ENCODE measurements around the gene SFXN1. TPM values are rescaled to one million over a fixed set of nuclear protein-coding genes. Genes with fewer than 3 reads are reported as not detected.

Gene SFXN1
- total and polyA plus RNA-seq, 8 donors, result 29.2 to 47.2 (median 38.9) TPM

DNA sequence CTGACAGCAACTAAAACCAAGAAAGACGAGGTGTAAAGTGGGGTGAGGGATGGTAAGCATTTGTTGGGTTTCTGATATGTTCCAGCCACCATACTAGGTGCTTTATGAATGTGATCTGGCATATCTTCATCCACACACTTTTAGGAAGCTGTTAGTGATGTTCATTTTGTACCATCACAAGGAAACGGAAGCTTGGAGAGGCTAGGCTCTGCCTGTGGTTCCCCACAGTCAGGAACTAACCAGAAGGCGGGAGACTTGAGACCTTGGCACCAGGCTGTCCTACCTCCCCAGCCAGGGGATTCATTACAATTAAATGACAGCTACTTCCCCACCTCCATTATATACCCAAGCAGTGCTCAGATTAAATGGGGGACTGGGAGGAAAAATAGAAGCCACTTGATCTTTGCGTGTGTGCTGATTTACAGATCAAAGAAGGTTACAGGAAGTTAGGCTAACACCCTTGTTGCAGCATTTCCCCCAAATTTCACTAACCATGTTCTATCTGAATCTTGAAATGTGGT, 43.0 kb downstream of the SFXN1 start:
- intact Hi-C loops (cut with DNase I), result no loop called here
- H3K27me3 ChIP-seq, result no peaks in the 10 kb centered on the region
- H3K4me3 ChIP-seq, result no peak overlapping the region
- TF ChIP-seq, protein P1, sequence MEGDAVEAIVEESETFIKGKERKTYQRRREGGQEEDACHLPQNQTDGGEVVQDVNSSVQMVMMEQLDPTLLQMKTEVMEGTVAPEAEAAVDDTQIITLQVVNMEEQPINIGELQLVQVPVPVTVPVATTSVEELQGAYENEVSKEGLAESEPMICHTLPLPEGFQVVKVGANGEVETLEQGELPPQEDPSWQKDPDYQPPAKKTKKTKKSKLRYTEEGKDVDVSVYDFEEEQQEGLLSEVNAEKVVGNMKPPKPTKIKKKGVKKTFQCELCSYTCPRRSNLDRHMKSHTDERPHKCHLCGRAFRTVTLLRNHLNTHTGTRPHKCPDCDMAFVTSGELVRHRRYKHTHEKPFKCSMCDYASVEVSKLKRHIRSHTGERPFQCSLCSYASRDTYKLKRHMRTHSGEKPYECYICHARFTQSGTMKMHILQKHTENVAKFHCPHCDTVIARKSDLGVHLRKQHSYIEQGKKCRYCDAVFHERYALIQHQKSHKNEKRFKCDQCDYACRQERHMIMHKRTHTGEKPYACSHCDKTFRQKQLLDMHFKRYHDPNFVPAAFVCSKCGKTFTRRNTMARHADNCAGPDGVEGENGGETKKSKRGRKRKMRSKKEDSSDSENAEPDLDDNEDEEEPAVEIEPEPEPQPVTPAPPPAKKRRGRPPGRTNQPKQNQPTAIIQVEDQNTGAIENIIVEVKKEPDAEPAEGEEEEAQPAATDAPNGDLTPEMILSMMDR (IDR thresholded peaks at IDR 0.05), result no peak
- H3K36me3 ChIP-seq, result peaks cover 0 to 35% of the 10 kb centered on the region in 2 donors
- peak overlapping the region in 1 of 2 donors; percentile 69 for H3K27ac ChIP-seq
- ATAC-seq (no peak), DNase-seq (no peak)
- no peaks in the 10 kb centered on the region for H3K9me3 ChIP-seq
- H3K4me1 ChIP-seq, result peaks cover 0 to 3% of the 10 kb centered on the region in 2 donors

DNA sequence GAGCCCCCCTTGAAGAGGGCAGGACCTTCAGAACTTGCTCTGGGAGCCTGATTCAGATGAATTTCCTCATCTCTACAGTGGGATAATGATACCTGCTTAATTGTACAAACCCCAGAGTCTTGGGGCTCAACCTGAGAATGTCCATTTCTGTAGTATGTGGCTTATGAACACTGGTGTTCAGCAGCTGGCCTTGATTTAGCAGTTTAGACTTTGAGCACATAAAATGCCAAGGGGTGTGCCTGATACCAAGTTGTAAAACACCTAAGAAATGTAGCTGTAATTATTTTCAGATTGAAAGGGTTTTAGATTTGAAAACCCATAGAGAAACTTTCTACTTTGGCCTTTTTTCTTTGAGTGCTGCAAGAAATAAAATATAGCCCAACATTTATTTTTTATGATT, 44.9 kb downstream of the SFXN1 start:
- no peaks in the 10 kb centered on the region for H3K27me3 ChIP-seq
- TF ChIP-seq, protein P1 (IDR thresholded peaks at IDR 0.05), result no peak
- H3K36me3 ChIP-seq, result peaks cover 0 to 27% of the 10 kb centered on the region in 2 donors
- no peak for ATAC-seq
- H3K27ac ChIP-seq, result no peak overlapping the region
- peaks cover 0 to 3% of the 10 kb centered on the region in 2 donors for H3K4me1 ChIP-seq
- no peak overlapping the region for H3K4me3 ChIP-seq
- no peak for DNase-seq
- no peaks in the 10 kb centered on the region for H3K9me3 ChIP-seq
- intact Hi-C loops (cut with DNase I), result no loop called here

DNA sequence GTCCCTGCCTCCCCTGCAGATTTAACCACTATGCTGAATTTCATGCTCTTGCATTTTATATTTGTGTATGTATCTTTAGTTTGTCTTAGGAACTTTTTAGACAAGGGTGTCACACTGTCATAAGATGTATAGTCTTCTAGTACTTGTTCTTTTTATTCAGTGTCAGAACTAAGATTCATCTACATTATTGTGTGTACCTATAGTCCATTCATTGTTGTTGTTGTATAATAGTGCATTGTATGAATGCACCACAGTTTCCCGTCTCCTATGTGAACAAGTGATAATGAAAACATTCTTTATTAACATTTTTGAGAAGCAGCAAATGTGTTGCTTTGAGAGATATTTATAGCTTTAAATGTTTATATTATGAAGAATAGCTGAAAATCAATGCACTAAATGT, 45.9 kb downstream of the SFXN1 start:
- no peak for ATAC-seq
- no peaks in the 10 kb centered on the region for H3K9me3 ChIP-seq

DNA sequence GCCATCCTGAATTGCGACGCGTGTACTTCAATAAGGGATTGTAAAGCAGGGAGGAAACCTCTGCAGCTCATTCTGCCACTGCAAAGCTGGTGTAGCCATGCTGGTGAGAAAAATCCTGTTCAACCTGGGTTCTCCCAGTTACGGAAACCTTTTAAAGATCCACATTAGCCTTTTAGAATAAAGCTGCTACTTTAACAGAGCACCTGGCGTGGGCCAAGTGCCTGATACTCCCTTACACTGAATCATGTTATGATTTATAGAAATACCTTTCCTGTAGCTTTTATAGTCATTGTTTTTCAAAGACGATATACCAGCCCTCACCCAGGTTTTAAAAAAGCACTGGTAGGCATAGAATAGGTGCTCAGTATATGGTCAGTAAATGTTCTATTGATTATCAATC, 48.3 kb downstream of the SFXN1 start:
- no peak for ATAC-seq
- Histone ChIP-seq H3K9me3 (no peaks in the 10 kb centered on the region), H3K27ac (no peak overlapping the region), H3K4me3 (no peak overlapping the region), H3K36me3 (peaks cover 0 to 37% of the 10 kb centered on the region in 2 donors), H3K4me1 (no peaks in the 10 kb centered on the region), H3K27me3 (no peaks in the 10 kb centered on the region)
- no peak for DNase-seq
- intact Hi-C loops (cut with DNase I), result no loop called here
- TF ChIP-seq, protein P1 (IDR thresholded peaks at IDR 0.05), result no peak

More for the DNA sequence above, 45.9 kb downstream of the SFXN1 start:
- DNase-seq, result no peak
- H3K27ac ChIP-seq, result no peak overlapping the region
- H3K4me3 ChIP-seq, result no peak overlapping the region
- H3K4me1 ChIP-seq, result peaks cover 0 to 3% of the 10 kb centered on the region in 2 donors
- intact Hi-C loops (cut with DNase I), result no loop called here
- TF ChIP-seq, protein P1 (IDR thresholded peaks at IDR 0.05), result no peak
- no peaks in the 10 kb centered on the region for H3K27me3 ChIP-seq
- peaks cover 0 to 26% of the 10 kb centered on the region in 2 donors for H3K36me3 ChIP-seq

DNA sequence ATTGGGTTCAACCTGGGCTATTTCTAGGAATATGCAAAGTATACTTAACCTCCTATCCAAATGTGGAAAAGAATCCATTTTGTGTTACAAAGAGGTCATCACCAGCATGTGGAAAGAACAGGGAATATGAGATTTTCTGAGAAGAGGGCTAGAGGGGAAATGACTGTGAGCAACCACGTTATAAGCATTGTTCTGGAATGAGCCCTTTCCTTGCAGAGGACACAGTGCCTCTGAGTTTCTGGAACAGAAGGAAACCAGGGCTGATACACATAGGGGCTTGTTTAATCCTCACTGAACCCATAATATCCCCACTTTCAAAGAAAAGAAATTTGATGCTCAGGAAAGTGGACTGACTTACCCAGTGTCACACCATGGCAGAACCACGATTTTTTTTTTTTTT, 53.0 kb downstream of the SFXN1 start:
- intact Hi-C loops (cut with DNase I), result loop anchor here (5.0 to 10.0 kb wide), 2 partner anchors 183 to 186 kb away; no protein-coding TSS in a partner anchor
- TF ChIP-seq, protein P1 (IDR thresholded peaks at IDR 0.05), result no peak
- peaks cover 0 to 15% of the 10 kb centered on the region in 2 donors for H3K4me1 ChIP-seq
- ATAC-seq (no peak), DNase-seq (no peak)
- H3K4me3 ChIP-seq, result no peak overlapping the region
- peaks cover 0 to 34% of the 10 kb centered on the region in 2 donors for H3K36me3 ChIP-seq
- H3K9me3 ChIP-seq, result no peaks in the 10 kb centered on the region
- no peak overlapping the region for H3K27ac ChIP-seq
- H3K27me3 ChIP-seq, result no peaks in the 10 kb centered on the region
